HG02588 (cell line): ENCODE measurements around the gene MIS12.

Source experiments
- ATAC-seq: cut with Tn5 transposase; IDR thresholded peaks from one replicate; pipeline ENCODE4 v1.9.1; 2021; ENCODE audit warnings: mild to moderate bottlenecking, moderate library complexity; ENCODE audit not compliant: unreplicated experiment

Gene MIS12

DNA sequence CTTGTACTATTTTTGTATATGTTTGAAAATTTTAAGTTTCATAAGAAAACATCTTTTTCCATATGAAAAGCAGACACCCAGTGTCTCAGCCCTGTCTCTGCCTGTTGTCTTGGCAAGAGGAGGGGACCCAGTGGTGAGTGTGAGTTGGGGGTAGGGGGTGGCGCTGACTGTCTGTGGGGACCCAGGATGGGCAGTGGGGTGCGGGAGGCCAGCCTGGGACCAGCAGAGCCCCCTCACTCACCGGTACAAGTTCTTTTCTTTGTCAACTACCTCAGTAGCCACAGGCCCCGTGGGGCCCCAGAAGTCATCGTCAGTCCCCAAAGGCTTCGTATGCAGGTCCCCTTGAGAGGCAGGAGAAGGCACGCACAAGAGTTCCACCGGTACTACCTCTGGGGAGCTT lies 46.2 kb downstream of the MIS12 start:
- no peak for ATAC-seq

DNA sequence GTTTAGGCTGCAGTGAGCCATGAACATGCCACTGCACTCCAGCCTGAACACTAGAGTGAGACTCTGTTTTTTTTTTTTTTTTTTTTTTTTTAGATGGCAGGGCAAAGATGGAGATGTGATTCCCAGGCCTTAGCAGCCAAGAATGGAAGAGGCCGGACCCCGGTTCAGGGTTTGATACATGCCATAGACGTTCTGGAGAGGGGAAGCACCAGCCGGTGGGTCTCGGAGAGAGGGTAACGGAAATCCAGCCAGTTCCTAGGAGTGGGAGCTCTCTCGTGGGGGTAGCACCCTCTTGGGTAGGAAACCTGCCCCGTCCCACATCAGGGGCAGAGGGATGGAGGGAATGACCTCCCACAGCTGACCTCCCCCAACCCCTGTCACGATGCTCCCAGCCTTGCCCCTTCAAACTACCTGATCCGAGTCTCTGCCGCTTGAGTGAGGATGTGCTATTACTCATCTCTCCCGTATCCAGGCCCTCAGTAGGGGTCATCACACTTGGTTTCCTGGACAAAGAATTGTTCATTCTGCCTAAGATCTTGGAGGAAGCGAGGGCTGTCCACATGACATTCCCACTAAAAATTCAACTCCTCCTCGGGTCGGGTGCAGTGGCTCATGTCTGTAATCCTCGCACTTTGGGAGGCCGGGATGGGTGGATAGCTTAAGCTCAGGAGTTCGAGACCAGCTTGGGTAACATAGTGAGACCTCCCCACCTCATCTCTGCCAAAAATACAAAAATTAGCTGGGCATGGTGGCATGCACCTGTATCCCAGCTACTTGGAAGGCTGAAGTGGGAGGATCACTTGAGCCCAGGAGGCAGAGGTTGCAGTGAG lies 47.3 kb downstream of the MIS12 start:
- no peak for ATAC-seq

DNA sequence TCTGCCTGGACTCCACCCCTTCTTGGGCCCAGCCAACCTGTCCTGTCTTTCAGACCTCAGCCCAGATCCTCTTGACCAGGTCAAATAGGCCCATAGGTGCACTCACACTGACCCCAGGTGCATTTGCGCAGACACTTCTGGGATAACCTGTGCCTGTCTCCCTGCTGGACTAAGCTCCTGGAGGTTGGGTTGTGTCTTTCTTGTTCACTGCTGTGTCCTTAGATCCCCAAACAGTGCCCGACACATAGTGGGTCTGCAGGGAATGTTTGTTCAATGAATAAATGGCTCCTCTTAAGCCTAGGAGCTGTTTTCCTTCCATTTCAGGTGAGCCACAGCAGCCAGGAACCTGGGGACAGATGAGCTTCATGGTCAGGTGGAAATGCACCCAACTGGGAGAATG lies 49.1 kb downstream of the MIS12 start:
- no peak for ATAC-seq

DNA sequence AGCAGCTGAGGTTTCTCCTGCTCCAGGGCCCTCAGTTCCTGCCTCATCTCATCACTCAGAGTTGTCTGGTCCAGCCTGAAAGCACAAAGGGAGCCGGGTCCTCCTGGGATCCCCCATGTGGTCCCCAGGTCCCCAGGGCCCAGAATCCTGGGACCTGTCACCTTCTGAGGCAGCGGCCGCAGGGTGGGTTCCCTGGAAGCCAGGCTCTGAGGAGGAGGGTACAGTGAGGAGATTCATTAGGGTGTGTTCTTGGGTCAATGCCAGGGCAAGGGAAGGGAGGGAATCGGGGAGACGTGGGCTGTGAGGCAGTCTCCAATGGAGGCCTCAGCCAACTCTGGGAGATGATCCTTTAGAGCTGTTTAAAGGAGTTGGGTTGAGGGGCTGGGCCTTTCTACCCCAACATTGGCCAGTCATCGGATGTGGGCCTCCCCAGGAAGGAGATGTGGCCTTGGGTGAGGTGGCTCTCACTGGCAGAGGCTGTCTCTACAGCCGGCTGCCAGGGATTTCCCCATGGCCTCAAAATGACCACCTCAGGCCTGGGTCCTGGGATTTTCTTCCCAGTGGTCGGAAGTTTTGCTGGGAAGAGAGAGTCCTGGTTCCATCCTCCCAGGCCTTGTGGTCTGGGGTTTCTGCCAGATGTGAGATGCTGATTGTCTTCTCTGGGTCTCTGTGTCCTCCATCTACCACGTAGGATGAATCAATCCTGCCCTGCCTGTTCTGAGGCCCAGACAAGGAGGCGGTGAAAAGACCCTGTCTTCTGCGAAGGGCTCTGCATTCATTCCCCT lies 50.7 kb downstream of the MIS12 start:
- ATAC-seq, result no peak

DNA sequence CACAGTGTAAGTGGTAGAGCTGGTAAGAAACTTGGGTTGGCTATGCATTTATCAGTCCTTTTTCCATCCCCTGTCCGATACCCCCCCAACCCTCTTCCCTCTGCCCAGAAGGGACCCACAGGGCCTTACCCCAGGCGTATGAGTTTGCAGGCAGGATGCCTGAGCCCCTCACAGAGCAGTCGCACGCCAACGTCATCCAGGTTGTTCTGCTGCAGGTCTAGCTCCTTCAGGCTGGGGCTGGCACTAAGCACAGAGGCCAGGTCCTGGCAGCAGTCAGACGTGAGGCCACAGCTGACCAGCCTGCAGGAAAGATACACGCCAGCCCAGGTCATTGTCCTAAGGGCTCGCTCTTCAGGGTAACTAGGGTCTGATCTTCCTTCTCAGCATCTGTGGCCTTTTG lies 52.9 kb downstream of the MIS12 start:
- ATAC-seq, result no peak

DNA sequence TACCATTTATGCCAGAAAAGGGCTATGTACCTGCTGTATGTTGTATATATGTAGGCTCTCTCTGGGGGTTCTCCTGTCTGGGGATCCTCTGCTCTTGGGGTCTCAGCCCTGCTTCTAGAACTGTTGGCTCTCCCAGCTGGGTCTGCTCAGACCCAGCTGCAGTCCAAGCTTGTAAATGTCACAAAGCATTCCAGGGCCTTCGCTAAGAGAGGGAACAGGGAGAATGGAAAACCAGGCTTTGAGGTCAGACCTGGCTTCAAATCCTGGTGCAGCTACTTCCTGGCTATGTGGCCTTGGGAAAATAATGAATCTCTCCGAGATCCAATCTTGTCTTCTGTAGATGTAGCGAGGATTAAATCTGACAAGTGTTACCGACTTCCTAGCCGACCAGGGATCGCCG lies 54.0 kb downstream of the MIS12 start:
- ATAC-seq, result no peak
